NCI-H226 (cell line): ENCODE results near the gene ELAPOR2.
A peak's percentile ranks its signal among the peaks of the same experiment; 100 is the strongest.
"Not testable (repeated sequence)": the region's sequence is repeated elsewhere in the genome, so short reads cannot be mapped to it uniquely, and the experiment has no call there.

Experiments
- DNase-seq: peaks from one replicate; pipeline ENCODE4 v3.0.0-alpha.2; 2015

ELAPOR2 gene, protein sequence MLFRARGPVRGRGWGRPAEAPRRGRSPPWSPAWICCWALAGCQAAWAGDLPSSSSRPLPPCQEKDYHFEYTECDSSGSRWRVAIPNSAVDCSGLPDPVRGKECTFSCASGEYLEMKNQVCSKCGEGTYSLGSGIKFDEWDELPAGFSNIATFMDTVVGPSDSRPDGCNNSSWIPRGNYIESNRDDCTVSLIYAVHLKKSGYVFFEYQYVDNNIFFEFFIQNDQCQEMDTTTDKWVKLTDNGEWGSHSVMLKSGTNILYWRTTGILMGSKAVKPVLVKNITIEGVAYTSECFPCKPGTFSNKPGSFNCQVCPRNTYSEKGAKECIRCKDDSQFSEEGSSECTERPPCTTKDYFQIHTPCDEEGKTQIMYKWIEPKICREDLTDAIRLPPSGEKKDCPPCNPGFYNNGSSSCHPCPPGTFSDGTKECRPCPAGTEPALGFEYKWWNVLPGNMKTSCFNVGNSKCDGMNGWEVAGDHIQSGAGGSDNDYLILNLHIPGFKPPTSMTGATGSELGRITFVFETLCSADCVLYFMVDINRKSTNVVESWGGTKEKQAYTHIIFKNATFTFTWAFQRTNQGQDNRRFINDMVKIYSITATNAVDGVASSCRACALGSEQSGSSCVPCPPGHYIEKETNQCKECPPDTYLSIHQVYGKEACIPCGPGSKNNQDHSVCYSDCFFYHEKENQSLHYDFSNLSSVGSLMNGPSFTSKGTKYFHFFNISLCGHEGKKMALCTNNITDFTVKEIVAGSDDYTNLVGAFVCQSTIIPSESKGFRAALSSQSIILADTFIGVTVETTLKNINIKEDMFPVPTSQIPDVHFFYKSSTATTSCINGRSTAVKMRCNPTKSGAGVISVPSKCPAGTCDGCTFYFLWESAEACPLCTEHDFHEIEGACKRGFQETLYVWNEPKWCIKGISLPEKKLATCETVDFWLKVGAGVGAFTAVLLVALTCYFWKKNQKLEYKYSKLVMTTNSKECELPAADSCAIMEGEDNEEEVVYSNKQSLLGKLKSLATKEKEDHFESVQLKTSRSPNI

DNA sequence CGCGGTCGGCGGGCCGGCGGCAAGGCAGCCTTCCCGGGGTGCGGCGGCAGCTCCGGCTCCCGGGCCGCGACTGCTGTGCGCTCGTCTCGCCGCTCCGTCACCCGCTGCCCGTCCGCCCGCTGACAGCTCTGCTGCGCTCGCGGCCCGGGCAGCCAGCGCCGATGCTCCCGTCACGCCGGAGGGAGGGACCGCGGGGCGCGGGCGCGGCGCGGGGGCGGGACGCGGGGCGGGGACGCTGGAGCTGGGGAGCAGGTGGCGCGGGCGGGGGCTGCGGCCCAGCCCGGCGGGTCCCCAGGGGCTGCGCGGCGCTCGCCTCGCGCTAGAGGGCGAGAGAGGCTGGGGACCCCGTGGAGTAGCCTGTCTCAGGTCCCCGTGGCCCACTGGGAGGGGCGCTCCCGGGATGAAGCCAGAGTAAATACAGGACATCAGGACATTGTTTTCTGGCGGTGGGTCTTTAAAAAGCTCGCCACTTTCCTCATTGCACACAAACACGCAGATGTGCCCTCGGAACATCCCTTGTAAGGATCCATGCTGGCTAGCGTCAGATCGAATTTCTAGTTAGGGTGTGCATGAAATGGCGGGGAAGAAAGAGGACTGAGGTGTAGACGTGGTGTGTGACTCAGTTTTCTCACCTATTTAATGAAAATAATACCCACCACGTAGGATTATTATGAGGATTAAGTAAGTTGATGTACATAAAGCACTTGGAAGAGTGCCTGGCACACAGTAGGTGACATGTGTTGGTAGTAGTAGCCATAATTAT lies at the start of gene ELAPOR2:
TSS of gene ELAPOR2 (minus strand) at position 130 of the 763 bp plus-strand sequence. CDS start 141 bp downstream, outside the sequence.
- peak; percentile 32 for DNase-seq

DNA sequence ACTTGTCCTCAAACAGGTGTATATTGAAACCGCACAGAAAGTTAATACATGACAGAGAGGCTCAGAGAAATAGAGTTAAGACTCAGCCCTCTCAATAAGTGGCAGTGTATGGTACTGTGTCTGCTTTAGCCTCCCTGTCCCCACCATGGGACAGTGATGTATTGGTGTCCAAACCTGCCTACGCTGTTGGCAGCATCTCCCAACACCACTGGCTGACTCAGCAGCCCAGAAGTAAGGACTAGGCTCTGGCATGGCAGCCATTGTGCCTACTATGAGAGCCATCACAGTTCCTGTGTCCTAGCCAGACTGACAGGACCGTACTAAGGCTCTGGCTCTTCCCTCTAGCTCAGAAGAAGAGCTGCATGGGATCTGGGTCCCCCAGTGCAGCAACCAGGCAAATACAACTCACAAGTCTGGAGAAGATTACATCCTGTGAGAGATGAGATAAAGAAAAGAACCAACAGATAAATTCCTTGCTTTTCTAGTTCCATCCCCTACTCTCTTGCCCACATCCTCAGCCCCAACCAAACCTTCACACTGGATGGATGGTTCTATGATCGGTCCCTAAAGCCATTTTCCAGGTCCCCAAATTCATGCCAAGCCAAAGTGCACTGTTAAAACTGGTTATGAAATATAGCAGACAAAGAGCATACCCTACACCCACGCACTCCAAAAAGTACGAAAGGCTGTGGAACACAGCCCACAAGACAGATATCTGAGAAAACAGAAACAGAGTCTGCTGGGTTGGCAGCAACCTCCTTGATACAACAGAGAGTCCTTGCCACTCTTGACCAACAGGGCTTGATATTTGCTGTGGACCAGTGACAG lies 48.7 kb upstream of the ELAPOR2 start:
- no peak for DNase-seq

DNA sequence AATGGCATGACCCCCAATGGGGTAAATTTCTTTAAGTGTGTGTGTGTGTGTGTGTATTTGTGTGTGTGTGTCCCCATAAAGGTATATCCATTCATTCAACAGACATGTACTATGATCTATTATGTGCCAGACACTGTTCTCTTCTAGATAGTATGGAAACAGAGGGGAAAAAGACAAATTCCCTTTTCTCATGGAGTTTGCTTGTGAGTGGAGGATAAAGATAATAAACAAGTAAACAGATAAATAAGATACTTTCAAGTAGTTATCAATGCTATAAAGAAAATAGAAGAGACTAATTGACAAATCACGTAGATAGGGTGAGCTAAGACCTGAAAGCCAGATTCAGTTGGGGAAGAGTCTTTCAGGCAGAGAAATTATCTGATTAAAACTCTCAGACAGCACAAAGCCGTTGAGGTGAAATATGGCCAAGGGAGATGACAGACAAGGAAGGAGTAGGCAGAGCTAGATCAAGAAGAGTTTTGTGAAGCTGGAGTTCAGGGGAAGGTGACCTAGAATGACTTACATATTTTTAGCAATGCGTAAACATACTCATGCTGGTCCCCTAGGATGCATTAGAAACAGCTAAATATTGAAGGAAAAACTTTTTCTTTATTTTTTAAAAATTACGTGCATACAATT lies 47.6 kb upstream of the ELAPOR2 start:
- no peak for DNase-seq

DNA sequence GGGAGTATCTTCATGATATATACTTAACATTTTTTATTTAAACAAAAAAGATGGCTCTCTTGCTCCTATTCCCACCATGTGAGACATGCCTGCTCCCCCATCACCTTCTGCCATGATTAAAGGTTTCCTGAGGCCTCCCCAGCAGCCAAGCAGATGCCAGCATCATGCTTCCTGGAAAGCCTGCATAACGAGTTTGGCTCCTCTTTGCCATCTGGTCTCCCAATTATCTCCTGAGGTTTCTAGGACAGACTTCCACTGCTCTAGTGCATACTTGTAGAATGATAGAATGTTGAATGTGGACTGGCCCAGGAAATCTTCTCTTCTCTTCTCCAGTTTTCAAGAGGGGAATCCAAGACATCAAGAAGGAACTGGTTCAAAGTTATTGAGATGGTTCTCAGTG lies 45.9 kb upstream of the ELAPOR2 start:
- no peak for DNase-seq

DNA sequence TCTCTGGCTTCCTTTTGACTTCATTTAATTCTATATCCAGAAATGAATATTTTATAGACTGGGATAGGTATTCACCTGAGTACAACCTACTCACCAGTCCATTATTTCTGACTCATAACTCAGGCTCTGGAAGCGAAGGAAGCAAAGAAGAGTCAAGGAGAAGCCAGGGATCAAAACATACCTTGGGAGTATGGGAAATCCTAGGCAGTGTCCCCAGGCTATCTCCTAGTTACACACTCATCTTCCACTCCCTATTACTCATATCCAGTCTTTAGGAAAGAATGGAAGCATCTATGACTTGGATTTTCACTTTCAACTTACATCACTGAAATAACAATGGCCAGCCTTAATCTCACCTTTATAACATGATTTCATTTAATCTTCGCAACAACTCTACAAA lies 40.9 kb upstream of the ELAPOR2 start:
- peak; percentile 87 for DNase-seq

DNA sequence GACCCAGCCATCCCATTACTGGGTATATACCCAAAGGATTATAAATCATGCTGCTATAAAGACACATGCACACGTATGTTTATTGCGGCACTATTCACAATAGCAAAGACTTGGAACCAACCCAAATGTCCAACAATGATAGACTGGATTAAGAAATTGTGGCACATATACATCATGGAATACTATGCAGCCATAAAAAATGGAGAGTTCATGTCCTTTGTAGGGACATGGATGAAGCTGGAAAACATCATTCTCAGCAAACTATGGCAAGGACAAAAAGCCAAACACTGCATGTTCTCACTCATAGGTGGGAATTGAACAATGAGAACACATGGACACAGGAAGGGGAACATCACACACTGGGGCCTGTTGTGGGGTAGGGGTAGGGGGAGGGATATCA lies 37.9 kb upstream of the ELAPOR2 start:
- not testable (repeated sequence) for DNase-seq

DNA sequence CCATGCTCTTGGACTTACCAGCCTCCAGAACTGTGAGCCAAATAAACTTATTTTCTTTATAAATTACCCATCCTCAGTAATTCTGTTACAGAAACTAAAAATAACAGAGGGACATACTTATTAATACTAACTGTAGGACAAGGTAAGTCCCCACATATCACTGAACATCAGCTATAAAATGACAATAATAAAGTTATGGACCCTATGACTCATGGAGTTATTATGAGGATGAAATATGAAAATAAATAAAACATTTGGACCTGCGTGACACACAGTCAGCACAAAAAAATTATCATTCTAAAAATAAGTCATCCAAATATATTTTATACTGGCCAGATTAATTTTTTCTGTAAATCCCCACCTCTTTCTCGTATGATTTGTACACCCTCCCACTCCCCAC lies 34.9 kb upstream of the ELAPOR2 start:
- no peak for DNase-seq

DNA sequence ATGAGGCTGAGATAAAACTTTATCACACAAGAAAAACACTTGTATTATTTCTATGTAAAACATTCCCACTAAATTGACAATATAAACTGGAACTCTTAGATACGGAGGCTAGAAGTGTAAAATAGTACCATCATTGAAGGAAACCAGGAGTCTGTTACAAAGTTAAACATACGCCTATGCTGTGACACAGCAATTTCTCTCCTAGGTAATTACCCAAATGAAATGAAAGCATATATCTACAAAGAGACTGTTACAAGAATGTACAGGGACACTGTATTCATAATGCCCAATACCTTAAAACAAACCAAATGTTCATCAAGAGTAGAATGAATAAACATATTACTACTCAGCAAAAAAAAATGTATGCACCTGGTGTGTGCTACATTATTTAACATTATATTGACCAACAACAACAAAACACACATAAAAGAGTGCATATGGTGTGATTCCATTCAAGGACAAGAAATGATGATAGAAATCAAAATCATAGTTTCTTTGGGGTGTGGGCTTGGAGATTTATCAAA lies 33.2 kb upstream of the ELAPOR2 start:
- no peak for DNase-seq

DNA sequence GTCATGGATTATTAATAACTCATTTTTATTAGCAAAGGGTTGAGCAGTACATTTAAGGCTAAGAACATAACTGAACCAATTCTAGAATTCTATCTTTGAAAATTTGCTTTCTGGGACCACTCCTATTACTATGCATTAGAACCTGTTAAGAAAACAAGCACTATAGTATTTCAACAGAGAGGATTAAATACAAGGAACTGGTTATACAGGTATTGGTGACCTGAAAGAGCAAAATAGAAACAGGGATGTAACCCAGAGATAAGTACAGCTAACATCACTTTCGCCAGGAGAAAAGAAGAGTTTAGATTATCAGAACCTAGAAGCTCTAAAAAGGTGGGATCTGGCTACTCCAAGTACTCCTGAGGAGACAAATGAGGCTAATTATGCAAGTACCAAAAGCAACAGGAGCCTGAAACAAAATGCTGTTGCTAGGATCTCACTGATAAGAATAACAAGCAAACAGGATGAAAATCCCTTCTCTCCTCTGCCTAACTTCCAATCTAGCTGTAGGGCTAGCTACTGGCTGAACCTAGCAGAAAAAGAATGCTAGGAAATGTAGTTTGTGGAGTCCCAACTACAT lies 32.1 kb upstream of the ELAPOR2 start:
- DNase-seq: no peak

DNA sequence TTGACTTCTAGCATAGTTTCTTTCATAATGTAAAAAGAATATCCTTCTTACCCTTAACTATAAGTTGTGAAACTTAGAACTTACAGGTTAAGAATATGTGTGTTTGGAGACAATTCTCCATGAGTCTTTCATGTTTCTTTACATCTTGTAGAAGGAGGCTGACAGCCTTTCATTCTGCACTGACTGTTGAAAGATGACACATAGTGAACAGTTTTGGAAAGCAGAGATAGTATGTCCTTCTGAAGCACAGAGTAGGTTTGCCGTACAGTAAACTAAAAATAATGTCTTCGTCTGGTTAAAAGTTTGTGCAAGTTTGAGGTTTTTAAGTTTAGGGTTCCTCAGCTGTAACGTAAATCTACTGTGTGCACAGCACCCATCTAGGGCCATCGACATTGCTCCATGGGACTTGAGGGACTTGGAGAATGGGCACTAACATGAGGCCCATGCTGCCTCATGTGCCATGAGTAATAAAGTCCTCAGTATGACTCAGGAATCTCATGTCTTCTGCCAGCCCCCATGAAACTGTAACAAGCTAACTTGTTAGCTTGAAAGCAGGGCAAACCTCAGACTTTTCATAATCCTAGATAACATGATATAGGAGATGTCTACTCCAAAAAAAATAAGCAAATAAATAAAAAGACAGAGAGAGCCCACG lies 24.5 kb upstream of the ELAPOR2 start:
- no peak for DNase-seq

DNA sequence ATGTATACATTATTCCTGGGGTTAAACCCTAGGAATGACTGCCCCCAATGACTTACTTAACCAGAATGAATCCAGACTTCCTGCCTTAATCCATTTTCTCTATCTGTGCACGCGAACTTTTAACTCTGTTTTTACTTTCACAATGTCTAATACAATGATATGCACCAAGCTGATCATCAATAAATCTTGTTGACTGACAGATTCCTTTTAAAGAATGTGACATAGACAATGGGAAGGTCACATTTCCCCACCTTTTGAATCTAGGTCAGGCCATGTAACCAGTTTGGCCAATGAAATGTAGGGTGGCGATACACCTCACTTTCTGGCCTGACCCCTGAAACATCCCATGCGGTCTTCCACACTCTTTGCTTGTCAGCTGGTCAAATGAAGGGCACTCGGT lies 23.2 kb upstream of the ELAPOR2 start:
- DNase-seq: no peak

DNA sequence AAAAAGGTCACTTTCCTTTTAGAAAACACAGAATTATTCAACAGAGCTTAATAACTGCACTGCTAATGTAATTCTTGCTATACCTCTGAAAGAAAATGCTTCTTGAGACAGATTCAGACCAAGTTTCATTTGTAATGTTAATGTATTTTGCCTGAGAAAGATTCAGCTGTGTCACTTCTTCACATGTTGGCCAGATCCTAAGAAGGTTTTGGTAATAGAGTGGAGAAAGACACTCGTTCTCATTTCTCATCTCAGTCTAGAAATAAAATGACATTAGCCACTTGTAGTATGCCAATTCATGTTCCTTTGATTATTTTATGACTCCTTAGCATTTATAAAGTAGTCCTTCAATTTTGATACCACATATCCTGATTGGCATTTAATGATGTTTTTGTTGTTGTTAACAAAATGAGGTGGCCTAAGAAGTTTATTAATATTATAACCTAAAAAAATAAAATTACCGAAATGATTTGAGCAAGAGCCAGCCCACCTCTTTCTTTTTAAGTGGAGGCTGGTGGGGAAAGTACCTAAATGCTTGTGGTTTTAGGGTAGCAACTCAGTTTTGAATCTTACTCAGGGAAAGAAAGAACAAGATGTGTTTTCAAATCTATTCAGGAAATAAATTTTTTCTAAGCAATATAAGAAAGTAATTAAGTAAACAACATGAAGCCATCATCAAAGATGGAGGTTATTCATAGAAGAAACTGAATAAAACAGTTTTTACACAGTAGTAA lies 16.4 kb upstream of the ELAPOR2 start:
- DNase-seq: no peak

DNA sequence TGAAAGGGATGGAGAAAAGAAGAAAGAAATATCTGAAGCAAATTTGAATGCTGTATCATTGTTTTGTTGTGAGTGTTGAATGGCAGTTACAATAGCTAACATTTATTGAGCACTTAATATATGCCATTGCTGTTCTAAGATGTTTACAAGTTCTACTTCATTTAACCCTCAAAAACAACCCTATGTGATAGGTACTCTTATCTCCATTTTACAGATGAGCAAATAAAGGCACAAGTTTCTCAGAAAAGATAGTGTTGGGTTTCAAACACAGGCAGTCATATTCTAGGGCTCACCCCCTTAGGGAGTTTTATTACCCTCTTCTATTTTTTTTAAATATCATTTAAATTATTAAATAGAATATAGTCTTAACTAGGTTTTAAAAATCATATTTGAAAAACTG lies 8.3 kb upstream of the ELAPOR2 start:
- no peak for DNase-seq

DNA sequence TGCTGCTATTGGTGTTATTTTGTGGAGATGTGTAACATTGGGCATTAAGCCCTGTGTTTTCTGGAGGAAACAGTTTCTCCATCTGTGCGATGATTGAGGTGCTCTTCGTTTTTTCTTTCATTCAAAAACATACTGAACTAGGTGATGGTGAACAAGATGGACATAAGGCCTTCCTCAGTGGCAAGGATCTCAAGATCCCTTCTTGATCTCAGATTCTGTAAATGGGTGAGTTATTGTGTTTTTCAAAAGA lies 759 bp upstream of the ELAPOR2 start:
- no peak for DNase-seq

DNA sequence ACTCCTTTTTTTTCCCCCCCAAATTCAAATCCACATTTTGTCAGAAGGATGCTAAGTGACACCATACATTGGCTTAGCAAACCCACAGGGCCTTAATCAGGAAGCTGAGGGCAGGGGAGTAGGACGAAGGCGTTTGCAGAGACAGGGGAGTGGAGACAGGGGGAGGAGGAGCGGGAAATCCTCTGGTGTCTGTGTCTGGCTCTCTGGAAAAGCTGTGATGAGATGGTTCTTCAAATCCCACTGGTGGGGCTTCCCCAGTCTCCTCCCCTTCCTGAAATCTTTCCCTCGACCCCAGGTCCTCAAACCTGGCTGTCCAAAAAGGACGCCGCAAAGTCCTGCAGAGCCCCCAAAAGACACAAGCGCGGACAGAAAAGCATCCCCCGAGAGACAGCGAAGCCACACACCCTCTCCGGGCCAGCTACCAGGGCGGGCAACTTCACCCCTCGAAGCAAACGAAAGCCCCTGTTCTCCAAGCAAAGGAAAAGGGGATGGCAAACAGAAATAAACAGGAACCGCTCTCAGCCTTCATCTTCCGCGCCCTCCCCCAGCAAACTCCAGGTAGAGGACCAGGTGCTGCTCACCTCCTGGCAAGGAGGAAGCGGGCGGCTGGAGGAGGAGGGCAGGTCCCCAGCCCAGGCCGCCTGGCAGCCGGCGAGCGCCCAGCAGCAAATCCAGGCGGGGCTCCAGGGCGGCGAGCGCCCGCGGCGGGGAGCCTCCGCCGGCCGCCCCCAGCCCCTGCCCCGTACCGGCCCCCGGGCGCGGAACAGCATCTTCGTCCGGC lies 520 bp downstream of the ELAPOR2 start:
- DNase-seq: no peak

DNA sequence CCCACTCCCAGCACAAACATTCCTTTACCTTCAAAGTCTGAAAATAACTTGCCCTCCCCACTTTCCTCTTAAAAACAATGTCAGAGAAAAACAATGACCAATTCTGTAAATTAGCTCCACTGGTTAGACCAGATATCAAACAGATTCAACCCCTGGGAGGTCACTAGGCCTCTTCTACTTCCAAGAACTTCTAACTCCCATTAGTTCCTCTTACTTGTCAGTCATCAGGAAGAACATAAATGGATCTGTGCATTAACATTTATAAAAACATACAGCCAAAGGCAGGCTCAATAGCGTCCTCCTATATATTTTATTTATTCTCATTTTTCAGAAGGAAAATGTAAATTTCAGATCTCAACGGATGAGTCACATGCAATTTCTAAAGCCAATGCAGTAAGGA lies 2.2 kb downstream of the ELAPOR2 start:
- DNase-seq: no peak

DNA sequence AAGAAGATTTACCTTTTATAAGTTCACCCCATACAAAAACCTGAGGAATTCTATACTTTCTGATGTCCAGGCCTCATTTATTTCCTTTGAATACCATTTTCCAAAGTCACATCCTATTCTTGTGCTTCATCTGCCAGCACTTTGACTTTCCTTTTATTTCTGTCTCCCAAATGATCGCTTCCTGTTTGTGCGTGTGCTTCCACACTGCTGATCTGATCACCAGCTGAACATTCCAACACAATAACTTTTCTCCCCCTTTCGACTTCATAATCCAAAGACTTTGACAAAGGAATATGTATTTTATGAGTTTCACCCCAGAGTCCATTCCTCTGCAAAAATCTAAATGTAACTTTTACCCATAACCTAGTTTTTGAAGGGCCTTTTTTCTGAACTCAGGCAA lies 3.1 kb downstream of the ELAPOR2 start:
- DNase-seq: no peak

DNA sequence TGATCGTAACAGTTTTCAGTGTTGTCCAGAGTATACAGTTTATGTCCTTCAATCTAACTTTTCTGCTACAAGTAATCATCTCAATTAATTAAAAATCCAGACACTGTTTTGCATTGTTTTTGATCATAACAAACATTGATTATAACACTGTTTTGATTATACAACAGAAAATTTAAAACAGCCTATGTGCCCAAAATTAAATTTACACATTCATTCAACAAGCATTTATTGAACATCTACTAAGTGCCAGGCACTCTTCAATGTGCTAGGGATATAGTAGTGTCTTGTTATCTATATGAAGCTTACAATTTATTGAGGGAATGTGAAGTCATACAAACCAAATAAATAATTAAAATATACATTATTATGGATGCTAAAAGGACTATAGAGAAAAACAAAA lies 10.6 kb downstream of the ELAPOR2 start:
- no peak for DNase-seq

DNA sequence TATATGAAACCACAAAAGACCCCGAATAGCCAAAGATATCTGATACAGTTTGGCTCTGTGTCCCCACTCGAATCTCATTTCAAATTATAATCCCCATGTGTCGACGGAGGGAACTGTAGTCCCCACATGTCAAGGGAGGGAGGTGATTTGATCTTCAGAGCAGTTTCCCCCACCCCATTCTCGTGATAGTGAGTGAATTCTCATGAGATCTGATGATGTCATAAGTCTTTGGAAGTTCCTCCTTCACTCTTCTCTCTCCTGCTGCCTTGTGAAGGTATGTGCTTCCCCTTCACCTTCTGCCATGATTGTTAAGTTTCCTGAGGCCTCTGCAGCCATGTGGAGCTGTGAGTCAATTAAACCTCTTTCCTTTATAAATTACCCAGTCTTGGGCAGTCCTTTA lies 13.0 kb downstream of the ELAPOR2 start:
- no peak for DNase-seq
